Hepatocyte (in vitro differentiated cells): ENCODE results near the gene PPM1L.

Source experiments
- EZH2 ChIP-seq: fragments of 200-600 bp; sonication (generic); IDR thresholded peaks from 2 replicates; pipeline ENCODE4 v1.6.1; 2016; ENCODE audit warnings: antibody characterized with exemption, mild to moderate bottlenecking, borderline replicate concordance
- TF ChIP-seq, protein P1 (sequence below): fragments of 200-600 bp; sonication (generic); IDR thresholded peaks from 2 replicates; pipeline ENCODE4 v1.5.1; 2016; ENCODE audit warnings: antibody characterized with exemption, mild to moderate bottlenecking; ENCODE audit not compliant: poor library complexity

DNA sequence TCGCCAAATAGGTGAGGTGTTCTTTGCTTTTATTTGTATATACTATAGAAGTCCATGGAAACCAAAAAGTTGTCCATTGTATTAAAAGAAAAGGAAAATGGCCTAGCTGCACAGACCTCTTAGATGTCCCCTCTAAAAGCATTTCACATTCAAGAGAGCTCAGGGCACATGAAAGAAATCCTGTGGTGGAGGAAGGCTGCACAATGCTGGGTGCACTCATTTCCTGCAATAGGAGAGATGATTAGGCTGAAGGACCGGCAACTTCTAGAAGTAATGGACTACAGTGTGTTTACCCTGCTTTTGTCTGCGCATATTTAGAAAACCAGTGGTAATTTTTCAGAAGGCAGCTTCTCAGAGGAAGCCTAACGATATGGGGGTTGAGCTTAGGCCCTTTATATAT, 25.4 kb downstream of the PPM1L start:
- TF ChIP-seq EZH2: no peak
- TF ChIP-seq, protein P1, sequence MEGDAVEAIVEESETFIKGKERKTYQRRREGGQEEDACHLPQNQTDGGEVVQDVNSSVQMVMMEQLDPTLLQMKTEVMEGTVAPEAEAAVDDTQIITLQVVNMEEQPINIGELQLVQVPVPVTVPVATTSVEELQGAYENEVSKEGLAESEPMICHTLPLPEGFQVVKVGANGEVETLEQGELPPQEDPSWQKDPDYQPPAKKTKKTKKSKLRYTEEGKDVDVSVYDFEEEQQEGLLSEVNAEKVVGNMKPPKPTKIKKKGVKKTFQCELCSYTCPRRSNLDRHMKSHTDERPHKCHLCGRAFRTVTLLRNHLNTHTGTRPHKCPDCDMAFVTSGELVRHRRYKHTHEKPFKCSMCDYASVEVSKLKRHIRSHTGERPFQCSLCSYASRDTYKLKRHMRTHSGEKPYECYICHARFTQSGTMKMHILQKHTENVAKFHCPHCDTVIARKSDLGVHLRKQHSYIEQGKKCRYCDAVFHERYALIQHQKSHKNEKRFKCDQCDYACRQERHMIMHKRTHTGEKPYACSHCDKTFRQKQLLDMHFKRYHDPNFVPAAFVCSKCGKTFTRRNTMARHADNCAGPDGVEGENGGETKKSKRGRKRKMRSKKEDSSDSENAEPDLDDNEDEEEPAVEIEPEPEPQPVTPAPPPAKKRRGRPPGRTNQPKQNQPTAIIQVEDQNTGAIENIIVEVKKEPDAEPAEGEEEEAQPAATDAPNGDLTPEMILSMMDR: no peak
